DMS114 treated with DMSO at 0.1 percent for 48 hours (cell line): Measurements from ENCODE around the gene C13orf46.
"Not testable (repeated sequence)": the region's sequence is repeated elsewhere in the genome, so short reads cannot be mapped to it uniquely, and the experiment has no call there.

Experiments
- DNase-seq: peaks from one replicate; lab custom pipeline; 2025; ENCODE audit not compliant: unreplicated experiment; lab: John Stamatoyannopoulos, UW

The C13orf46 gene

GRCh38 chr13:113995051-113995601, 21.2 kb upstream of the C13orf46 start:
- no peak for DNase-seq

DNA sequence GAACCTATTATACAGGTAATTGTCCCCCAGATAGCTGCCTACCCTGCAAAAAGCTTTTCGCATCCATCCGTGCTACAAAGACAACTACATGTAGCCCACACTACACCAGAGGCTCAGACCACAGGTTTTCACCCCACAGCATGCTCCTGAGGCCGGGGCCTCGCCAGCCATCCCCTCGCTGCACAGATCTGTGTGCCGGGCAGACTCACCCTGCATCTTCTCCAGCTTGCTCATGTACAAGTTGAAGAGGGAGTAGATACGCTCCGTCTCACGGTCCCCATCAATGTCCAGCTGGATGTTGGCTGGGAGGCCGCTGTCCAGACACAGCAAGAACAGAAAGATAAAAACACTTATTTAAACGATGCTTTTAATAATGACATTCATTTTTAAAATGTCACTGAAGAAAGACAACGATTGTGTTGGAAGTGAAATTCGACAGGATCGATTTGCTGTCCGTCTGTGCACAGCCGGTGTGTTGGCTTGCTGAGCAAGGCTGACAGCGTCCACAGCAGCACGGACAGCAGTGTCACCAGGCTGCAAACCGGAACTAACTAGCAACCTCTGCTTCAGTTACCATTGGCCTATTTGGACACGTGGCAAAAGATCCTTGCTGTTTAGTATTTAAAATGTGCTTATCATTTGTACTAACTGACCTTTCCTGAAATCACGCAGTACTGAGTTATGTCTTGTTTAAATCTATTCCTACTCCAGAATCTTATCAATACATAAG, 18.6 kb upstream of the C13orf46 start:
- no peak for DNase-seq

DNA sequence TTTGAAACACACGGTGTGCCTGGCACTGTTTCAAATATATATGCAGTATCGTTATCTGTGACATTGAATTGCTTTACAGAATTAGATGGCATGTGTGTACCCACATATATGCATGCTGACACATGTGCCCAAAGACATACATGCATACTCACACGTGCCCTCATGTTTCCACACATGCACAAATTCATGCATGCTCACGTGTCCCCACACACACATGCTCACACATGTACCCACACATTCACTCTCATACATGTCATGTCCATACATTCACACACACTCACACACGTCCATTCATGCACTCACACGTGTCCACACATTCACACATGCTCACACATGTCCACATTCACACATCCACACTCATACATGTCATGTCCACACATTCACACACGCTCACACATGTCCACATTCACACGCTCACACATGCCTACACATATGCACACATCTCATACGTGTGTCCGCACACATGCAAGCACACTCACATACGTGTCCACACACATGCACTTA, 17.9 kb upstream of the C13orf46 start:
- no peak for DNase-seq

- no peak for DNase-seq
These were observed 17.4 kb upstream of the C13orf46 start for GRCh38 chr13:113991191-113991669.

DNA sequence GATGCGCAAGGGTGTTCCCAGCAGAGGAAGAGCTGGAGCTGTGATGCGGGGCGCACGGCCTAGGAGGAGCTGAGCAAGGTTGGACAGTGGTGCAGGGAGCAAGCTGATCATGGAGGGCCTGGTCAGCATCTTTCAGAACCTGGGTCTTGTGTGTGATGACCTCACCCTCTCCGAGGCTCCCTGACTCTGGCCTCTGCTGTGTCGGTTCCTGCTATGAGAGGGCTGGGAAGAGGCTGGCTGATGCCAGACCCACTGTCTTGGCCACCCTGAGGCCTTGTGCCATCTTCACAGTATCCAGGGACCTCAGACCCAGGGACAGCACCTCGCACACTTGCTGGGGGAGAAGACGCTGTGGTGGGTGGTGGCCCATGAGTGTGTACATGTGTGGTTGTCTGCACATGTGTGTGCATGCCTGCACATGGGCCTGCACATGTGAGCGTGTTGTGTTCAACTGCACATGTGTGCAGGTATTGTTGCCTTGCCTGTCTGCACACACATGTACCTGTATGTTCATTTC, 16.5 kb upstream of the C13orf46 start:
- no peak for DNase-seq

DNA sequence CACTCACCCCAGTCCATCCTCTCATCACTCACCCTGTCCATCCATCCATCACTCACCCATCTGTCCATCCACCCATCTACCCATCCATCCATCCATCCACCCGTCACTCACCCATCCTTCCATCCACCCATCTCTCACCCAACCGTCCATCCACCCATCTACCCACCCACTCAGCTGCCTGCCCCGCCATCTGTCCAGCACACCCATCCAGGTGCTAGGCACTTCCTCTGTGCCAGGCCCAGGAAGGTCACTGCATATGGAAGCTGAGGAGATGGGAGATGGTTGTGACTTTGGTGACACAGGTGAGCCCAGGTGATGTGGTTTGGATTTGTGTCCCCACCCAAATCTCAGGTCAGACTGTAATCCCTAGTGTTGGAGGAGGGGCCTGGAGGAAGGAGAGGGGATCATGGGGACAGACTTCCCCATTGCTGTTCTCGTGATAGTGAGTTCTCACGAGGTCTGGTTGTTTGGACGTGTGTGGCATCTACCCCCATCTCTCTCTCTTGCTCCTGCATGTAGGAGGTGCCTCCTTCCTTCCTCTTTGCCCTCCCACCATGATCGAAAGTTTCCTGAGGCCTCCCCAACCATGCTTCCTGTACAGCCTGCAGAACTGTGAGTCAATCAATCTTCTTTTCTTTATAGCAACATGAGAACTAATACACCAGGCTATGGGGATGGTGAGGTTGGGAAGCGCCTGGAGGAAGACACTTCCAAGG, 15.9 kb upstream of the C13orf46 start:
- no peak for DNase-seq

DNA sequence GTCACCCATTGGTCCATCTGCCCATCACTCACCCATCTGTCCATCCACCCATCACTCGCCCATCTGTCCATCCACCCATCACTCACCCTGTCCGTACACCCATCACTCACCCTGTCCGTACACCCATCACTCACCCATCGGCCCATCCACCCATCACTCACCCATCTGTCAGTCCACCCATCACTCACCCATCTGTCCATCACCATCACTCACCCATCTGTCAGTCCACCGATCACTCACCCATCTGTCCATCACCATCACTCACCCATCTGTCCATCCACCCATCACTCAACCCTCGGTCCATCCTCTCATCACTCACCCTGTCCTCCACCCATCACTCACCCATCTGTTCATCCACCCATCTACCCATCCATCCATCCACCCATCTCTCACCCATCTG, 15.0 kb upstream of the C13orf46 start:
- DNase-seq = not testable (repeated sequence)

- no peak for DNase-seq
These were observed 8.4 kb upstream of the C13orf46 start for GRCh38 chr13:113982296-113982661.

DNA sequence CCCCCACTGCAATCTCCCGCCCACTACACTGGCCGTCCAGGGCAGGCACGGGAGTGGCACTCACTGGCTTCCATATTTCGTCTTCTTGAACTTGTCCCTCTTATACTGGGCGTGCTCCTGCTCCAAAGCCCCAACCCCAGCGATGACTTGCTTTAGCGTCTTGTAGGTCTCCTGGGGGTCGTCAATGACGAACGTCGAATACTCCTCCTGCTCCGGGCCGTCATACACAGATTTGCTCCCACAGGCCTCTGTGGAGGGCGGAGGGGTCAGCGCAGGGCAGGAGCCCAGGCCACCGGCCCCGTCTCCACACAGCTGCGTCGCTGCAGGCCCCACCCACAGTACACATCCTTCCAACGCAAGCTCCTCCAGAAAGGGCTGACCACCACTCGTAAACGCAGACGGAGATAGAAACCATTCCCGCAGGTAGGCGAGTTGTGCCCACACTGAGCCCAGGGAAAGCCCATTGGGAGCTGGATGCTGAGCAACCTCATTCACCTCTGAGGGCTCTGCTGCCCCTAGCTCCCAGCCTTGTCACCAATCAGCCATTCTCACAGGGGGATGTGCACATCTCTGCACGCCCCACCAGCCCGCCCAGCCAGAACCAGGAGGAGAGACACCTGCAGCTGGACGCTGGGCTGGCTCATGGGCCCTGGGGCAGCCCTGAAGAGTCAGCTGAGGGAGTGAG, 7.9 kb upstream of the C13orf46 start:
- no peak for DNase-seq

GRCh38 chr13:113981194-113981605, 7.3 kb upstream of the C13orf46 start:
- DNase-seq = no peak

DNA sequence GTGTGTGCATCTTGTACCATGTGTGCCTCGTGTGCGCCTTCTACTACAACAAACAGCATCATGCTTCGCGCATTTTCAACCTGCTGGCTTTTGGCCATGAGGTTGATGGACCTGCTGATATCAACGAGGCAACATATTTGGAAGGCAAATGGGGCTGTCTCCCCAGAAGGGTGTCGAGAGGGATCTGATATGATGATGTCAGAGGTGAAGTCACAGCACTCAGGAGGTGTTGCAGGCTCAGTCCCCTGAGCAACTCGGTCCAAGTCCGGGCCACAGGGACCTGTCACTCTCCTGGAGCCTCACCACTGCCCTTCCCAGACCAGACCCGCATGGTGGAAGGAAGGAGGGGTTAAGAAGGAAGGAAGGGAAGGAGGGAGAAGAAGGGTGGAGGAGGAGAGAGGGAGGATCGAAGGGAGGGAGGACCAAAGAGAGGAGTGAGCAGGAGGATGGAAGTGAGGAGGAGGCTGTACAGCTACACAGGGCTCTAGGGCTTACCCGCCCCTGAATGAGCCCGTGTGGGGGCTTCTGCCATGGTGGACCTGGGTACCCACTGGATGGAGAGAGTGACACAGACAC, 6.7 kb upstream of the C13orf46 start:
- no peak for DNase-seq

DNA sequence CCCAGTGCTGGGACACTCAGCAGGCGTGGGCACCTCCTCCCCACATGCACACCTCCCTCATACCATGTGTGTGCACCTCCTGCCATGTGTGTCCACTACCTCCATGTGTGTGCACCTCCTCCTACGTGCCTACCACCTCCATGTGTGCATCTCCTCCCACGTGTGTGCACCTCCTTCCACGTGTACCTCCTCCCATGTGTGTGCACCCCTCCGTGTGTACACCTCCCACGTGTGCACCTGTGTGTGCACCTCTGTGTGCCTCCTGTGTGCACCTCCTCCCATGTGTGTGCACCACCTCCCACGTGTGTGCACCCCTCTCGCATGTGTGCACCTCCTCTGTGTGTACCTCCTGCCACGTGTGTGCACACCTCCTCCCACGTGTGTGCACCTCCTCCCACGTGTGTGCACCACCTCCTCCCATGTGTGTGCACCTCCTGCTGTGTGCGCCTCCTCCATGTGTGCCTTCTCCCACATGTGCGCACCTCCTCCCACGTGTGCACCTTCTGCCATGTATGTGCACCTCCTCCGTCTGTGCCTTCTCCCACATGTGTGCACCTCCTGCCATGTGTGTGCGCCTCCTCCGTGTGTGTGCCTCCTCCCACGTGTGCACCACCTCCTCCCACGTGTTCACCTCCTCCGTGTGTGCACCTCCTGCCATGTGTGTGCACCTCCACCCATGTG, 6.1 kb upstream of the C13orf46 start:
- no peak for DNase-seq

DNA sequence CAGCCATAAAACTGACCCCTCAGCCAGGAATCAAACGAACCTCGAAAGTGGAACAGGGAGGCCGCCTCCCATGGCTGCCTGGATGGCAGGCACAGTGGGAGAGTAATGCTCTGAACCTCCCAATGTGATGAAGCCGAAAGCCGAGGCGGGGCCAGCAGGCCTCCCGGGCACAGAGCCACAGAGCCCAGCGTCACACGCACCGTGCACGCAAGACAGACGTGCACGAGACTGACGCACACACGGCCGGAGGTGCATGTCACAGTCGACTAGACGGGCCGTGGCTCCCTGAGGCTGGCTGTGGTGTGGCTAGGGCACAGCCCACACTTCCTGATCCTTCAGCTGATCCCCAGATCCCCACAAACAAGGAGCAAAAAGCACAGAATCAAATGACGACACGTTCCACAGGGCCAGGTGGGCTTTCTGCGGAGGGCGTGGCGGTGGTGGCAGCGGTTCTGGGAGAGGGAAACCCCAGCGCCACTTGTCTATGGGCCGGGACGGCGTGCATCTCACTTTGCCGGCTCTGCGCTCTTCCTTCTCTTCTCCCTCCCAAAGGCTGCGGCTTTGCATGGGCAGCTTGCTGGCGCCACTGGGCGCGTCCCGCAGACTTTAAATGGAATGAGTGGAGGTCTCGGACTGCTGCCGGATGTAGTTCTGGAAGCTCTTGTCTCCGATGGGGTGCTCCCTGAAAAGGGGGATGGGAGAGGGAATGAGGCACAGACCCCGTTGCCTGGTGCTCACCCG, 5.0 kb upstream of the C13orf46 start:
- DNase-seq = no peak

GRCh38 chr13:113977976-113978375, 4.1 kb upstream of the C13orf46 start:
- DNase-seq = no peak

GRCh38 chr13:113976711-113977684, 3.1 kb upstream of the C13orf46 start:
- DNase-seq = no peak

- DNase-seq = no peak
These were observed 1.5 kb upstream of the C13orf46 start for GRCh38 chr13:113975416-113975815.

DNA sequence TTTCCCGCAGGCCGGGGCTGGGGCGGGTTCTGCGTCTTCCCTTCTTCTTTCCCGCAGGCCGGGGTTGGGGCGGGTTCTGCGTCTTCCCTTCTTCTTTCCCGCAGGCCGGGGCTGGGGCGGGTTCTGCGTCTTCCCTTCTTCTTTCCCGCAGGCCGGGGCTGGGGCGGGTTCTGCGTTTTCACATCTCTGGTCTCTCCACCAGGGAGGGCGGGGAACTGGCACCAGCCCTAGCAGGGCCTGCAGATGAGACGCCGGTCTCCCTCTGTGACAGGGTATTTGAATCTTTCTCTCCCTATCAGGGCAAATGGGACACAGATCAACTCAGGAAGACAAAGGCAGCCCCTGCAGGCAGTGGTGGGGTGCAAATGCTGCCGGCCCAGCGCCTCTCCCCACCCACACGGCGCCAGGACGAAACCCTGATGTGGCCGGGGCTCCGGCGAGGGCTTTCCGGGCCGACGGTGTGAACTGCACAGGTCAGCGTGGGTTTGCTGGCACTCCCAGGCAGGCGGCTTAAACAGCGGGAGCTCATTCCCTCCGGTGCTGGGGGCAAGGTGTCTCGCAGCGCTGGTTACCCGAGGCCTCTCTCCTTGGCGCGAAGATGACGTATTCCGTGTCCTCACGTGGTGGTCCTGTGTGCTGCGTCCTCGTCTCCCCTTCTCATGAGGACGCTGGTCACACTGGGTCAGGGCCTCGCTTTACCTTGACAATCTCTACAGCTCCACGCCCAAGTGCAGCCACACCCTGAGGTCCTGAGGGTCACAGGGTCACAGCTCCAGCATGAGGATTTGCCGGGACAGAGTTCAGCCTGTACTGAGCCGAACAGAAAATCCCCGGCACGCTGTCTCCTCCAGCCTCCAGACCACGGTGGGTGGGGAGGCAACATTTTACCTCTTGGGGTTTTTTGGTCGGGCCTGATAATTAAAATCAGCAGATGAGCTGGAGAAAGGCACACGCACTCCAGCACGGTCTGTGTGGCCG, 717 bp upstream of the C13orf46 start:
- no peak for DNase-seq
